CD4-positive, alpha-beta T cell treated with Interleukin-17A for 4 hours (primary cell): ENCODE measurements around the gene ATP8B1.
"Not testable (repeated sequence)": the region's sequence is repeated elsewhere in the genome, so short reads cannot be mapped to it uniquely, and the experiment has no call there.

Source experiments
- DNase-seq: peaks from one replicate; pipeline ENCODE4 v3.0.0-alpha.2; 2020; ENCODE audit warnings: mixed read lengths

Gene ATP8B1

DNA sequence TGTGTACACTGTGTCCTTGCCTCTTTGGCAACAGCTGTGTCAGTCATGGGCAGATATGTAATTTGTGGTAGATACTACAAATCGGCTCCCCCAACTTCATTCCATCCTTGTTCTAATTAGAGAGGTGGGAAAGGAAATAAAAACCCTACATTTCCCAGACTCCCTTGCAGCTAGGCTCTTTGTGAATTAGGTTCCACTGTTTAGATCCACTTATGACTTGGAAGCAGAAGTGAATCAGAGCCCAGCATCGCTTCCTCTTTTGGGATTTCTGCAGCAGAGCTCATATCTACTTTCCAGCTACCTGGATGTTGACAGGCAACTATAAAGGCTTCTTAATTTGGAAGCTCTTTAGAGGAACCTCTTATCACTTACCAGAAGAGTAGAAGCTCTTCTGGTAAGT lies 147.4 kb downstream of the ATP8B1 start:
- DNase-seq: no peak

DNA sequence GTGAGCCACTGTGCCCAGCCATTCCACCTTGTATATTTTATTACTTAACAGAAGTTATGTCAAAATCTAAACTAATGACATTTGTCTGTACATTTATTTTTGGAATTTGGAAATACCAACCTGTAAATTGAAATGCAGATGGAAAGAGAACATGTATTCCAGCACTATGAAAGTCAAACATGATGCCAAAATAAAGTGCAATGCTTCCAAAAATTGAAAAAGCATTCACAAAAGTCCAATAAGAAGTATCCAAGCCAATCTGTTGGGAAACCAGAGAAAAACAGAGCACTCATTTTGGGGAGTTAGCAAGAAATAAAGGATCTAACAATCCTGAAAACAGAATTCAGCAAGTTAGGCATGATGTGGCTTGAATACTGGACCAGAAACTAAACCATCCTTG lies 151.2 kb downstream of the ATP8B1 start:
- DNase-seq: no peak

DNA sequence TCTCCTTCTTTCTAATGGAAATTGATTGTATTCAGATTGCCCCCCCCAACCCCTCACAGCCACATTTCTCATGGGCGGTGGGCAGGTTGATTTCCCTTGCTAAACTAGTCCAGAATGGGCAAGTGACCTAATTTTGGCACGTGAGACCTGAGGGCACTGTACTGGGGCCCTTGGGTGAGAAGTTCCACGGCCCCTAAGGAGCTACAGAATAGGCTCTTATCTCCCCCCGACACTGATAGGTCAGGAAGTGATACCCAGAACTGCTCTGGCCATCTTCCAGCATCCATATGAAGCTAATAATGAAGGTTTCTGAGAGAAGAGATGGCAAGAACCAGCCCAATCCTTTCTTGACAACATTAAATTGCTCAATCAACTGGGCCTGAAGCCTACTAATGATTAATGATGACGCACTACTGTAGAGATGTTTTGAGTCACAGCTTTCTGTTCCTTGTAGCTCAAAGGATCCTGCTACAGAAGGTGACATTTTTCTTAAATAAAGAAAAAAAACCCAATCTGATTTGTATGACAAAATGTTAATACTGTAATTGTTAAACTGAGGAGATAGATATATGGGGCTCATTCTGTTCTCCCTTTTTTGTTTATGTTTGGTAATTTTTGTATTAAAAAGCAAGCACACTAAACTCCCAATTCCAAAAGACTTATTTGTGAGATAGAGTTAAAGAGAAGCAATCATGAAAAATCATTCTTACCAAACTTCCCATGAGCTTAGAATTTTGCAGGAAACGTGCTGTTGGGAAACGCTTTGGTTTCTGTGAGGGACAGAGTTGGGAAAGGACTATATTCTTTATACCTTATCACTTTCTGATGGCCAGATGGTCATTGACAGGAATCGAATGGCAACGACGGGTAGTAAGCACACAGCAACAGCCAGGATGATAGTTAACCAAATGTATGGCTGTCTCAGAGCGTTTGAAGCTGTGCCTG lies 153.3 kb downstream of the ATP8B1 start:
- no peak for DNase-seq

DNA sequence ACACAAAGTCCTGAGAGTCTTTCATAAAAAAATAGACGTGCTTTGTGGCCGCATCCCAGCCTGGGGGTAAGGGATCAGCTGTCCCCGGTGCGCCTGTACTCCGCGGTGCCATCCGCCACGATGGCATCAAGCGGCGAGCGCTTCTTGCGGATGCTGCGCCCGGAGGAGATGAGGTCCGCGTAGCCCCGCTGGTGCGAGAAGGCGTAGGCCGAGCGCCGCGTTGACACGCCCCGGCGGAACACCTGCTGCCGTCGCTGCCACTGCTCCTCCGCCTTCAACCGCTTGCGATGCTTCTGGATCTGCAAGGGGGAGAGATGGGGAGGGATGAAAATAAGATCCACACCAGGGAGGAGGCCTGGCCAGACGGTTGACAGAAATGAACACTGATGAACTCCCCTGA lies 154.7 kb downstream of the ATP8B1 start:
- no peak for DNase-seq

DNA sequence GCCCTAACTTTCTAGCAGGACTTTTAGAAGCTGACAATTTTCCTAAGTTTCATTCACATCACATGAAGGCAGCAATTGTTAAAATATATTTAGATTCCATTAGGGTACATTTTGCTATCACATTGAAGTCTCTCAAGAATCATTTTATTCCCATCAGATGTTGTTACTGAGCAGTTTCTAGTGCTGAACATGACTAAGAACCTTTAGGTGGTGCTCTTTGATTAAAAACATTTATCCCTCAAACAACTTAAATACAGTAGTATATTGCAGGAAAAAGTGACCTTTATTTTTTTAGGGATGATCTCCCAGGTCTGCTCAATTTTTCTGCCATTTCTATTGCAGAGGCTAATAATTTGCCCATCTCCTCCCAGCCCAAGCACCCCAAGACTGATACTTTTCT lies 158.6 kb downstream of the ATP8B1 start:
- DNase-seq: no peak

DNA sequence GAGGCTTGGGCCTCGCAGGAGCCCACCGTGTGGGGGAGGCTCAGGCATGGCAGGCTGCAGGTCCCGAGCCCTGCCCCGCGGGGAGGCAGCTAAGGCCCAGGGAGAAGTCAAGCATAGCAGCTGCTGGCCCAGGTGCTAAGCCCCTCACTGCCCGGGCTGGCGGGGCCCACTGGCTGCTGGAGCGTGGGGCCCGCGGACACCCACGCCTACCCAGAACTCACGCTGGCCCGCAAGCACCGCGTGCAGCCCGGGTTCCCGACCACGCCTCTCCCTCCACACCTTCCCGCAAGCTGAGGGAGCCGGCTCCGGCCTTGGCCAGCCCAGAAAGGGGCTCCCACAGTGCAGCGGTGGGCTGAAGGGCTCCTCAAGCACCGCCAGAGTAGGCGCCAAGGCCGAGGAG lies 159.4 kb downstream of the ATP8B1 start:
- DNase-seq: not testable (repeated sequence)

DNA sequence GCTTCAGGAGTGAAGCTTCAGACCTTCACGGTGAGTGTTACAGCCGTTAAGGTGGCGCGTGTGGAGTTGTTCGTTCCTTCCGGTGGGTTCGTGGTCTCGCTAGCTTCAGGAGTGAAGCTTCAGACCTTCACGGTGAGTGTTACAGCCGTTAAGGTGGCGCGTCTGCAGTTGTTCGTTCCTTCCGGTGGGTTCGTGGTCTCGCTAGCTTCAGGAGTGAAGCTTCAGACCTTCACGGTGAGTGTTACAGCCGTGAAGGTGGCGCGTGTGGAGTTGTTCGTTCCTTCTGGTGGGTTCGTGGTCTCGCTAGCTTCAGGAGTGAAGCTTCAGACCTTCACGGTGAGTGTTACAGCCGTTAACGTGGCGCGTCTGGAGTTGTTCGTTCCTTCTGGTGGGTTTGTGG lies 160.7 kb downstream of the ATP8B1 start:
- not testable (repeated sequence) for DNase-seq

DNA sequence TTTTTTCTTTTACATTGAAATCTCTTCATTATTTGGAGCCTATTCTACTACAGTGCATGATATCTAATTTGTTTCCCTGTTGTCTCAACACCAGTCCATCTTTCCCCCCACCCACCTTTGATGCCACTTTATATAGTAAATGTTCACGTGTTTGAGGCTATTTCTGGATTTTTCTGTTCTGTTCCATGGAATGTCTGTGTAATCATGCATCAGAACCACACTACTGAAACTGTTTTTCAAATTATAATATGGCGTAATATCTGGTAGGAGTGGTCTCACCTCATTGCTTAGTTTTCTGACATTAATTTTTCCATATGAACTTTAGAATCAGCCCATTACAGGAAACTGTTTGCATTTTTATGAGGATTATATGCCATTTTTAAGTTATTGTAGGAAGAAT lies 162.4 kb downstream of the ATP8B1 start:
- no peak for DNase-seq

DNA sequence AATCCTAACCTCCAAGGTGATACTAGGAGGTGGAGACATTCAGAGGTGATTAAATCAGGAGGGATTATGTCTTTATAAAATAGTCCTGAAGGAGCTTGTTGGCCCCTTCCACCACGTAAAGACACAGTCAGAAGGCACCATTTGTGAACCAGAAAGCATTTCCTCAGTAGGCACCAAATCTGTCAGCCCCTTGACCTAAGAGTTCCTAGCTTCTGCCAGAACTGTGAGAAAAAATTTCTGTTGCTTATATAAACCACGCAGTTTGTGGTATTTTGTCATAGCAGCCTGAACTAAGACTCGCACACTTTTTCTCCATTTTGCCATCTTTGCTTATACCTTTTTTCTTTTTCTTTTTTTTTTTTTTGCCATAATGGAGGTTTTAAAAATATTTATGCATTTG lies 162.9 kb downstream of the ATP8B1 start:
- DNase-seq: no peak

DNA sequence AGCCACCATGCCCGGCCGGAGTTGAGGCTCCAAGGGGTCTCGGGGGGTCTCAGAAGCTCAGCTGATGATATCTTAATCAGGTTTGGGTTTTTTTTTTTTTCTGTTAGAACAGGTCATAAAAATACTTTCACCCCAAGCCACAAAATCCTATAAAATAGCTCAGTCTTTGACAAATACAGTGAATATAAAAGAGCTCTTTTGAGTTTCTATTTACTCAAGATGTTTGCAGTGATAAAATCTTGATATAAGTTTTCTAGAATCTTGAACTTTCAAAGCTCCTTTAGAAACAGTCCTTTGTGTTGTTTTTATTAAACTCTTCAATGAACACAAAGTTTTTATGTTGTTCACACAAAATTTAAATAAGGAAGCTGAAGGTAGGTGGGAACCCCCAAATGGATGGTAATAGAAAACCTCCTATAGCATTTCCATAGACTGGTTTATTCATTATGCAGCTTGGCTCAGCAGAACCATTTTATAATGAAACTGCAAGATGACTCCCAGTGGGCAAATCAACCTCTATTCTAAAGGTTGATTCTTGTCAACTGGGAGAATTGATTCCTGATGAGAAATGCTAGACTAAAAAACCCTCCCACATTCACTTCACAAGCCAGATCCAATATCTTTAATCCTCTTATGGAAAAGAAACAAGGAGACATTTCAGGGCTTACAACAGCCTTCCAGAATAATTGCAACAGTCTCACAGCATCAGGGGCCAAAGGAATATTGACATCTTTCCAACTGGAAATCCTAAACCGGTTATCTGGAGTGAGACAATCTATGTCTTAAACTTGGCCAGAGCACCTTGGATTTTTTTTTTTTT lies 167.9 kb downstream of the ATP8B1 start:
- DNase-seq: no peak

DNA sequence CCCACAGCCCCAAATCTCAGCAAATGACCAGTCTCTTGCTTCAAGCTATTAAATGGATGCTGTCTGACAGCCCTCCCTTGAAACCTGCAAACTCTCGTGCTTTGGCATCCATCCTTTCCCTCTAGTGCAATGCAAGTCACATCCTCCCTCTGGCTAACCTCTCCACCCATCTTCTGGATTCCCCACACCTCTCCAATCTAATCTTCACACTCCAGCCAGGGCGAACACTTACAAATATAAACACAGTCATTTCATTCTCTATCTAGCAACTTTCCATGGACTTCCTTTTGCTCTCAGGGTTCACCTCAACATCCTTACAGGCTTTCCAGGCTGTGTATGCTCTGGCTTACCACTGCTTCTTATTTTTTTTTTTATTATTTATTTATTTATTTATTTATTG lies 171.4 kb downstream of the ATP8B1 start:
- DNase-seq: no peak

DNA sequence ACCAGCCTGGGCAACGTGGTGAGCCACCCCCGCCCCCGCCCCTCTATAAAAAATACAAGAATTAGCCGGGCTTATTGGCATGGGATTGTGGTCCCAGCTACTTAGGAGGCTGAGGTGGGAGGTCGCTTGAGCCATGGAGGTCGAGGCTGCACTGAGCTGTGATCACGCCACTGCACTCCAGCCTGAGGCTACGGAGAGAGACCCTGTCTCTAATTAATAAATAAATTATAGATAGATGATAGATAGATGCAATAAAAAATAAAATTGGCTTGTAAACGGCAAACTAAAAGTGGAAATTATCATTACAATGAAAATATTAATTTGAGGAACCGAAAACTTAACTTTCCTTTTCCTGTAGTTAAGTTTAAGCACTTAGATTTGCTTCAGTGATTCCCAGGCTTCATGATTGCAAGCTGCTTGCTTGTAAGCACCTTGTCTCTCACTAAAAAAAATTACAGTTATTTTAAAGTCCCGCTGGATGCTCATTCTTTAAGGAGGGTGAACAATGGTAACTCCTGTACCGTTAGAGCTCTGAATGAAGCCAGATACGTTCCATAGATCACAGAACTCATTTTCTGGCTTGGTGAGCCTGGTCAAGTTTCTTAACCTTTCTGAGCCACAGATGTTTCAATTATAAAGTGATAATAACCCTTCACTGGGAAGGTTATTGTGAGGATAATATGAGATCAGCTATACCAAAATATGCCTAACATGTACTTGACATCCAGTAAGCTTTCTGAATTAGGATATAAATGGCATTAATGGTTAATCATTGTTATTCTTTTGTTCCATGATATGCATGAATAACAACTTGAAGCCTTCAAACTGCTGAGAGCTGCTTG lies 172.1 kb downstream of the ATP8B1 start:
- no peak for DNase-seq

DNA sequence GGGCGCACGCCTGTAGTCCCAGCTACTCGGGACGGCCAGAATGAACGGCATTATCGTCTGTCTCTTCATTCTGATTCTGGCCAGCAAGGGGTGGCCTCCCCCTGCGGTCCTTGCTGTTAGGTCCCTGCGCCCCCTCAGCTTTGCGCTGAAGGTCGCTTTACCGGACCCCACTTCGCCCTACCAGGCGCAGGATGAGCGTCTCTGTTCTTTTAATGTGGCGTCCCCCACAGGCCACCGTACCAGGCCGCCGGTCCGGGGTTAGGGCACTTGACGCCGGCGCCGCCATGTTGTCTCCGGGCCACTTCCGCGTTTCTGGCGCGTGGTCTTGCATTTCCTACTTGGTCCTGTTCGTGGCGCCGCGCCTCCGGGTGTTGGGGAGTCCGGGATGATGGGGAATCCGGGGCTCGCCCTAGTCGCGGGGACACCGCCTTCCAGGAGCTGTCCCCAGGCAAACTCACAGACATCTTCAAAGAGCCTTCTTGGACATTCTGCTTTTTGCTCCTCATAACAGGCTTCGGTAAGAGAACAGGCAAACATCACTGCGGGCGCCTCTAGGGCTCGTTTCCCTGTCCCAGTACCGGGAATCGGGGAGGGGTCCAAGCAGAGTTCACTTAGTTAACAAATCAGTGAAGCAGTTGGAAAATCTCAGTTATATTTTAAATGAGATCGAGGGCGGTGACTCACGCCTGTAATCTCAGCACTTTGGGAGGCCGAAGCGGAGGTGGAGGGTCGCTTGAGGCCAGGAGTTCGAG lies 172.9 kb downstream of the ATP8B1 start:
- DNase-seq: peak; percentile 95

DNA sequence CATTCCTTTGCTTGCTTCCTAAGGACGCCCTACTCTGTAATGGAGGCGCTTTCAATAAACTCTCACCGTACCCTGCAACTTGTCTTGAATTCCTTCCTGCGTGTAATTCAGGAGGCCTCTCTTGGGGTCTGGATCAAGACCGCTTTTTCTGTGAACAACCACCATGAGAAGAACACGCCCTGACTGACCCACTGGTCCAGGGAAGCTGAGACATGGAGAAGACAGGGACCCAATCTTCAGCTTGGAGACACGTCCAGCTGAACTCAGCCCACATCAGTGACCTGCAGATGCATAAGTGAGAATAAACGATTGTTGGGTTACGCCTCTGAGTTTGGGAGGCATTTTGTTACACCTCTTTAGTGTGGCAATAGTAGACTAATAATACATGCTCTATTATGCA lies 173.7 kb downstream of the ATP8B1 start:
- no peak for DNase-seq

DNA sequence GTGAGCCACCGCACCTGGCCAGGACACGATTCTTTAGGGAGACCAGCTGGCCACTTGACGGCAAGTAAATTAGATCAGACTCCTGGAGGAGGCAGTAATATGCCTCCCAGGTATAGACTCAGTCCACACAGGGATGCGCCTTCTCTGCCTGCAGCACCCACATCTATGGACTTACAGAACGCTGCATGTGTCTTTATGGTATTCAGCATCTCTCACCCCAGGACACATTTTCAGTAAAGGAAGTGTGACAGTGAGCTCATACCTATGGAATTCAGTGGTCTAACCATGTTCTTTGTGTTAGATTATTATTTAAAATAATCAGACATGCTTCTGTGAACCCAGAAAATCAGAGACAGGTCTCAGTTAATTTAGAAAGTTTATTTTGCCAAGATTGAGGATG lies 175.6 kb downstream of the ATP8B1 start:
- no peak for DNase-seq

DNA sequence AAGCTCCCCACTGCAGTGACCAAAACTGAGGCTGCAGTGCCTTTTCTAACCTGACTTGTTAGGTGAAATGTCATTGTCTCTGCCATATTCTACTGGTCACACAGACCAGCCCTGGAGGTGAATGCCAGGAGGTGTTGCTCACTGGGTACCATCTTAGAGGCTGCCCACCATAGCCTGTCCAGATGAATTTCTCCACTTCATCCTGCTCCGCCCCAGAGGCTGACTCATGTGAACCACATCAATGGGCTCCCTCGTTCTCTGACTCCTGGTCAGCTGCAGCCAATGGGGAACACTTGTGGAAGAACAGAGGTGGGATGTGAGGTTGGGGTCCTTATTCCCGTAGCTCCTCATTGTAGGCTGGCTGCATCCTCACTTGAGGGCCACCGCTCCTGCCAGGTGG lies 178.1 kb downstream of the ATP8B1 start:
- DNase-seq: no peak

DNA sequence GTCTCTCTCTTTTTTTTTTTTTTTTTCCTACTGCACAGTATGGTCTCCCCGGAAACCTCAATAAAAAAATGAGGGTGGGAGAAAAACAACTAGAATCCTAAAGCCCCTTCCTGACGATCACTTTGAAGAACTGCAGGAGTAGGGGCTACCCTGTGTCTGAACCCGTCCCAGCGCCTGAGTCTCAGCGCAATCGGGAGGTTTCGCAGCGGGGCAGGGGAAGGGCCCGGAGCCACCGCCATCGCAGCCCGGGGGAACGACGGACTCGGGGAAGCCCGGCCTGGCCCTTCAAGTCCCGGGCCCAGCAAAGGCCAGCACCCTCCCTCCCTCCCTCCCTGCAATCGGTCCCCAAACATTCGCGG lies 181.9 kb downstream of the ATP8B1 start:
- no peak for DNase-seq

DNA sequence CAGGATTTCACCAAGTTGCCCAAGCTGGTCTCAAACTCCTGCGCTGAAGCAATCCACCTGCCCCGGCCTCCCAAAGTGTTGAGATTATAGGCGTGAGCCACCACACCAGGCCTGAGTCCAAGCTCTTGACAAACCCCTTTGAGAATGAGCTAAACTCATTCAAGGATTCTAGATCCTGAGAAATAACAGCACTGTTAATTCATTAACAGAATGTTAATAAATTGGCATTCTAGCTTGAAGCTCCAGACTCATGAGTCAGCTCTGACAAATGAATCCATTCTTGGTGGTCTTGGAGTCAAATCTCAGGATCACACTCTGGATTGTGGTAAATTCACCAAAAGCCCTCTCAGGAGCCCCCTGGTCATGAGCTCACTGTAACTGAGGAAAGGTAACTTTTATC lies 183.2 kb downstream of the ATP8B1 start:
- no peak for DNase-seq

DNA sequence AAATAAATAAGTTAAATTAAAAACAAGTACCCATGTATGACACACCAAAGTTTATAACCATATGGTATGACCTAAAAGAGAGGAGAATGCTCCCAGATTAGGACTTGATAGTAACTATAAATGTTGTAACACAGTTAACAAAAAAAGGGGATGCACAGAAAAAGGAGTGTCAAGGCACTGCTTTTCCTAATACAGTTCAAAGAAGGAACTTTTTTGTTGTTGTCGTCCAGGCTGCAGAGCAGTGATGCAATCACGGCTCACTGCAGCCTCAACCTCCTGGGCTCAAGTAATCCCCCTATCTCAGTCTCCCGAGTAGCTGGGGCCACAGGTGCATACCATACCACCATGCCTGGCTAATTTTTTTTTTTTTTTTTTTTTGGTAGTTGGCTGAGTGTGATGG lies 184.2 kb downstream of the ATP8B1 start:
- DNase-seq: no peak

DNA sequence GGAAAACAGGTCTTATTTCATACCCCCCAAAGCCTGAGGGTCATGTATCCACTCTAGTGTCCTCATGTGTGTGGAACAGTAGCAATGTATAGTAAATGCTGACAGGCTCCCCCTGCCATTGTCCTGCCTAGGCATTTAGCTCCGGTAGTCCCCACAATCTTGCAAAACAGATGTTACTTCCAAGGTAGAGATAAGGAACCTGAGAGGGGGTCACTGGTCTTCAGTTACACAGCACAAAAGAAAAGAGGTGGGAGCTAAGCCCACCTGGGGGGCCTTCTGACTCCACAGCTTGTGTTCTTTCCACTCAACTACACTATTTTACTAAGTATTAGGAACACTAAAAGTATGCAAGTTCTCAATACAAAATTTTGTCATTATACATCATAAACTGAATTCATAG lies 199.2 kb downstream of the ATP8B1 start:
- DNase-seq: no peak
